Uterus (tissue), 4 donors: ENCODE measurements around the gene NID2. TPM values are rescaled to one million over a fixed set of nuclear protein-coding genes. Genes with fewer than 3 reads are reported as not detected.
A peak's percentile ranks its signal among the peaks of the same experiment; 100 is the strongest.

ENCODE experiments used
- DNase-seq, 2 donors: peaks; one replicate each; pipeline ENCODE4 v3.0.0-alpha.2; 2019 to 2020
- H3K27ac ChIP-seq, 2 donors: fragments of 200-600 bp; sonication (generic); 1 replicate in 1 of 2; 2 replicates in 1 of 2; pipeline ENCODE4 v1.5.1; 2016 to 2018
- H3K27me3 ChIP-seq, 2 donors: fragments of 200-600 bp; sonication (generic); one replicate each; pipeline ENCODE4 v1.5.1; 2018 to 2019; ENCODE audit warnings: control low read depth in 1 of 2
- H3K36me3 ChIP-seq, 2 donors: fragments of 200-600 bp; sonication (generic); one replicate each; pipeline ENCODE4 v1.5.1; 2019; ENCODE audit warnings: control low read depth in 1 of 2
- H3K4me1 ChIP-seq, 2 donors: fragments of 200-600 bp; sonication (generic); one replicate each; pipeline ENCODE4 v1.5.1; 2018 to 2019; ENCODE audit warnings: control low read depth in 1 of 2
- H3K4me3 ChIP-seq, 2 donors: fragments of 200-600 bp; sonication (generic); 1 replicate in 1 of 2; 2 replicates in 1 of 2; pipeline ENCODE4 v1.5.1; 2018 to 2019; ENCODE audit warnings: mild to moderate bottlenecking in 1 of 2
- H3K9me3 ChIP-seq, 2 donors: fragments of 200-600 bp; sonication (generic); one replicate each; pipeline ENCODE4 v1.5.1; 2019; ENCODE audit warnings: control low read depth in 1 of 2
- POLR2A ChIP-seq, 2 donors: fragments of 450-650 bp; IDR thresholded peaks; one replicate each; pipeline ENCODE4 v1.6.1; 2016; ENCODE audit warnings: antibody characterized with exemption in 2 of 2, mild to moderate bottlenecking in 1 of 2, moderate library complexity in 1 of 2
- intact Hi-C: fragments of 100-400 bp; cut with DNase I; formaldehyde crosslinking; loops from one replicate; pipeline ENCODE4 v1.15.1; 2023; ENCODE audit warnings: low total_unique reads
- total RNA-seq, 4 donors: library from RNA; depleted of rRNA in 3 of 4; stranded (reverse); fragments of >200 nt in 3 of 4; gene quantifications; one replicate each; pipeline versions ENCODE4 v1.1.0 to v1.2.4, GENCODE V29; 2014 to 2023
- TF ChIP-seq, protein P1 (sequence below), 4 experiments: fragments of 200-600 bp in 2 of 4; fragments of 450-650 bp in 2 of 4; sonication (generic) in 2 of 4; IDR thresholded peaks; one replicate each; pipeline ENCODE4 v1.5.1; 2016 to 2019; ENCODE audit warnings: antibody characterized with exemption in 4 of 4, mild to moderate bottlenecking in 2 of 4, moderate library complexity in 1 of 4
- donor health status: DM: yes; HTN: yes; CAD: no.

The NID2 gene
- total RNA-seq, 4 donors from 2014 or later: 8.2 to 92.6 (median 32.4) TPM

DNA sequence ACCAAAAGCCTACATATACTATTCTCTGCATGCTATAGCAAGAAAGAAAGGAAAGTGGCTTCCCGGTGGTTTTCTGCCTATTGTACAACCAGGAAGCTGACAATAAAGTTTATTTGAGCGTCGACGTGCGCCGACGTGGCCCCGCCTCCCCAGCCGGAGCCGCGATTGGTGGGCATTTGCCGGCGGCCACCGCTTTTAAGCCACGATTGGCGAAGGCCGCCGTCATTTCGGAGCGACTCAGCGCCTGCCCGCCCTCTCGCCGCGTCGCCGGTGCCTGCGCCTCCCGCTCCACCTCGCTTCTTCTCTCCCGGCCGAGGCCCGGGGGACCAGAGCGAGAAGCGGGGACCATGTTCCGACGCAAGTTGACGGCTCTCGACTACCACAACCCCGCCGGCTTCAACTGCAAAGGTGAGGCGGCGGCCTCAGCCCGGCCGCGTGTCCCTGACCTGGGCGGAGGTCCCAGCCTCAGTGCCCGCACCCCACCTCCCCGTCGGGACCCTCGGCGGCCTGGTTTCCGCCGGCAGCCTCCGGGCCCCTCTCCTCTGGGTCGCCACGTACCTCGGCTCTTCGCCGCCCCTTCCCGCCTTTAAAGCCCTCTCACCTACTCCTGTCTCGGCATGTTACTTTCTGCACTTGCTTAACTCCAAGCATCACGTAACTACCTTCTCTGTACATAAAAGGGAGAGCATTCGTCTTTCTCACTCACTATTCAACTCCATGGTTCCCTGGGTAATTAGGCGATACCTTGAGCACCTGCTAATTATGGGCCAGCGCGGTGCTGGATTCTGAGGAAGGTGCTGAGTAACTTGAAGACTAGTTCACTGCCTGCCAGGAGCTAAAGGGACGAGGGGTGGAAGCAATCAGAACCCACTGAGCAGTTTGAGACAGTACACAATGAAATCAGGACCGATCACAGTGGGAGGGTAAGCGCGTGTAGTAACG lies 79.3 kb downstream of the NID2 start, which contains the start of gene RTRAF:
TSS of gene RTRAF (plus strand) at position 254 of the 942 bp plus-strand sequence. CDS start at position 348, 94 bp downstream.
- peak within 1 kb of the TSS; percentile 95 to 96 for H3K4me3 ChIP-seq
- intact Hi-C loops: no loop called here

DNA sequence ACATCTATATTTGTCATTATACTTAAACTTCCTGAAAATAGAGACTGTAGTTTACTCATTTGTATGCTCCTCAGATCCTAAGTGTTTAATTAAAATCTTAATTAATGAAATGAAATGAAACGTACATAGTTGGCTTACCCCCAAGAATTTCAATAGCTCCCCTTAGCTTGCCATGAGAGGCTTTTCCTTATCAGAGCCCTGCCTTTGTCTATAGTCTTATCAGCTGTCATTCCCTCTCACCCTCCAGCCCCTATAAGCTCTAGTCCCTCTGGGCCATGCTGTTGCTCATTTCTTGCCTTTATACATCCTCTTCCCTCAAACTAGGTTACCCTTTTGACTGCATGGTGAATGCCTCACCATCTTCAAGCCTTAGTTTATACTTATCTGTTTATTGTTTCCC lies 80.6 kb downstream of the NID2 start:
- no peak overlapping the region for H3K27ac ChIP-seq
- DNase-seq: no peak
- intact Hi-C loops: no loop called here

More for the DNA sequence above, 79.3 kb downstream of the NID2 start, which contains the start of gene RTRAF:
- peak; percentile 91 to 93 for DNase-seq
- no peaks in the 10 kb centered on the region for H3K27me3 ChIP-seq
- no peaks in the 10 kb centered on the region for H3K9me3 ChIP-seq
- no peaks in the 10 kb centered on the region for H3K36me3 ChIP-seq
- H3K4me1 ChIP-seq: peaks cover 0 to 6% of the 10 kb centered on the region in 2 donors
- peak; percentile 58 to 85 for TF ChIP-seq POLR2A (IDR thresholded peaks at IDR 0.05)
- TF ChIP-seq, protein P1, sequence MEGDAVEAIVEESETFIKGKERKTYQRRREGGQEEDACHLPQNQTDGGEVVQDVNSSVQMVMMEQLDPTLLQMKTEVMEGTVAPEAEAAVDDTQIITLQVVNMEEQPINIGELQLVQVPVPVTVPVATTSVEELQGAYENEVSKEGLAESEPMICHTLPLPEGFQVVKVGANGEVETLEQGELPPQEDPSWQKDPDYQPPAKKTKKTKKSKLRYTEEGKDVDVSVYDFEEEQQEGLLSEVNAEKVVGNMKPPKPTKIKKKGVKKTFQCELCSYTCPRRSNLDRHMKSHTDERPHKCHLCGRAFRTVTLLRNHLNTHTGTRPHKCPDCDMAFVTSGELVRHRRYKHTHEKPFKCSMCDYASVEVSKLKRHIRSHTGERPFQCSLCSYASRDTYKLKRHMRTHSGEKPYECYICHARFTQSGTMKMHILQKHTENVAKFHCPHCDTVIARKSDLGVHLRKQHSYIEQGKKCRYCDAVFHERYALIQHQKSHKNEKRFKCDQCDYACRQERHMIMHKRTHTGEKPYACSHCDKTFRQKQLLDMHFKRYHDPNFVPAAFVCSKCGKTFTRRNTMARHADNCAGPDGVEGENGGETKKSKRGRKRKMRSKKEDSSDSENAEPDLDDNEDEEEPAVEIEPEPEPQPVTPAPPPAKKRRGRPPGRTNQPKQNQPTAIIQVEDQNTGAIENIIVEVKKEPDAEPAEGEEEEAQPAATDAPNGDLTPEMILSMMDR (IDR thresholded peaks at IDR 0.05): peak in 1 of 4 experiments; percentile 16
- peak within 1 kb of the TSS; percentile 87 for H3K27ac ChIP-seq

DNA sequence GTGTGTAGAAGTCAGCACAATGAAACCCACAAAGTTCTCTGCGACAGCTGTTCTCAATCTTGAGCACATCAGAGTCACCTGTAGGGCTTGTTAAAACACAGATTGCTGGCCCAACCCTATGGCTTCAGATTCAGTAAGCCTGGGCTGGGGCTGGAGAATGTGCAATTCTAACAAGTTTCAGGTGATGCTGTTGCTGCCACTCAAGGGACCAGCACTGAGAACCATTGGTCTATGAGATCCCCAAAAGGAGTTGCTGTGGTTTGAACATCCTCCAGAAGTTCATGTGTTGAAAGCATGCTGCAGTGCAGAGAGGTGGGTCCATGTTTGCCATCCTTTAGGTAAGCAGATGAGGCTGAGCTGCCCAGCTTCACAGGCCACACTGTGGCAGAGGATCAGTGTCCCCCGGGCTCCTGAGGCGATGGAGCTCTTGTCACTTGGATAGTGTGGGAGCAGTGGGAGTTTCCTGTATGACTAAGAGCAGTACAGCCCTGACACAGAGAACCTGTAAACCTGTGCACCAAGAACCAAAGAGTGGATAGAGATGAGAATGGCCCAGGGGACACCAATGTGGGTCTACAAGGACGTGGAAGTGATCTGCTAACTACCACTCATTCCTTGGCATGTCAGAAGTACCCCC lies 87.5 kb downstream of the NID2 start:
- intact Hi-C loops: no loop called here
- DNase-seq: no peak
- no peaks in the 10 kb centered on the region for H3K36me3 ChIP-seq

More for the DNA sequence above, 80.6 kb downstream of the NID2 start:
- no peaks in the 10 kb centered on the region for H3K9me3 ChIP-seq
- H3K36me3 ChIP-seq: no peaks in the 10 kb centered on the region
- no peaks in the 10 kb centered on the region for H3K27me3 ChIP-seq
- H3K4me1 ChIP-seq: peaks cover 0 to 6% of the 10 kb centered on the region in 2 donors
- H3K4me3 ChIP-seq: no peak overlapping the region
- TF ChIP-seq, protein P1 (IDR thresholded peaks at IDR 0.05): no peak
- TF ChIP-seq POLR2A (IDR thresholded peaks at IDR 0.05): no peak

DNA sequence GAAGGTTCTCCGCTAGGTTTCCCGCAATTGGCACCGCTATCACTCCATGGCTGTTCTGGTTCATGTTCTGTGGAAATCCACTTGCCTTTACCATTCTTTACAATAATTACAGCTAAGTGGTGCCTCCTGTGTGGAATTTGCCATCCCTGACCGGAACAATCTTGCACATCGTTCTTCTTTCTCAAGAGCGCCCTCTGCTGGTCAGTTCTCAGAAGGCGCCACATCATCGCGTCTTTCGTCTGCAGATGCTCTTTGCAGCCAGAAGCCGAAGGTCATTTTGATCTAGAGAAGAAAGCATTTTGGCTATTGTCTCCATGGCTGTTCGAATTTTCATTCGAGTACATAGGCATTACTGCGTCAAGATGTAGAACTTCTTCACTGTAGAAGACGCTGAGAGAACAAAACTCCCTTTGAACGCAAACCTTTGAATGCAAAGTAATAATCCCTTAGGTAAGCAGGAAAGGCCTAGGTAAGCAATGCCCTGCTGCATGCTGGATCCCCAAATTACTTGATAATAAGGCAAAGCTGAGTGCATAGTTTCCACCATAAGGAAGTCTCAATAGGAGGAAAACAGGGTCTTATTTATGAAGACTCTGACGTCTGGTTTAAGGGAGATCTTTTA lies 89.7 kb downstream of the NID2 start:
- no peak overlapping the region for H3K4me3 ChIP-seq
- H3K27ac ChIP-seq: no peak overlapping the region
- H3K27me3 ChIP-seq: no peaks in the 10 kb centered on the region
- no peaks in the 10 kb centered on the region for H3K9me3 ChIP-seq
- TF ChIP-seq, protein P1 (IDR thresholded peaks at IDR 0.05): peak; percentile 74 to 84 (median 78)
- TF ChIP-seq POLR2A (IDR thresholded peaks at IDR 0.05): no peak
- intact Hi-C loops: loop anchor here (10.0 kb wide), 1 partner anchor 704 kb away; no protein-coding TSS in a partner anchor
- no peaks in the 10 kb centered on the region for H3K36me3 ChIP-seq
- no peaks in the 10 kb centered on the region for H3K4me1 ChIP-seq
- DNase-seq: peak; percentile 82

More for the DNA sequence above, 87.5 kb downstream of the NID2 start:
- no peaks in the 10 kb centered on the region for H3K9me3 ChIP-seq
- TF ChIP-seq POLR2A (IDR thresholded peaks at IDR 0.05): no peak
- TF ChIP-seq, protein P1 (IDR thresholded peaks at IDR 0.05): no peak
- H3K27ac ChIP-seq: no peak overlapping the region
- no peaks in the 10 kb centered on the region for H3K27me3 ChIP-seq
- H3K4me1 ChIP-seq: no peaks in the 10 kb centered on the region
- no peak overlapping the region for H3K4me3 ChIP-seq
